ENCODE data around the gene S100PBP.

Gene S100PBP

GRCh38 chr1:32891241-32891570 lies 73.8 kb downstream of the S100PBP start:
- no peak for TF ChIP-seq CTCF (IDR thresholded peaks at IDR 0.05; ENCODE audit: low read depth, low read length)
- no peak overlapping the region for H3K4me3 ChIP-seq (ENCODE audit: low read depth, low read length)
- in situ Hi-C loops (cut with HindIII; ENCODE audit: low sequenced_read_pairs) = no loop called here
- no peak for DNase-seq (ENCODE audit: low read depth, low spot score)

GRCh38 chr1:32891630-32892029 lies 74.2 kb downstream of the S100PBP start:
- TF ChIP-seq CTCF (IDR thresholded peaks at IDR 0.05; ENCODE audit: low read depth, low read length) = no peak
- in situ Hi-C loops (cut with HindIII; ENCODE audit: low sequenced_read_pairs) = no loop called here
- no peak overlapping the region for H3K4me3 ChIP-seq (ENCODE audit: low read depth, low read length)
- no peak for DNase-seq (ENCODE audit: low read depth, low spot score)

GRCh38 chr1:32892368-32893197 lies 75.1 kb downstream of the S100PBP start:
- peak overlapping the region; percentile 42 for H3K4me3 ChIP-seq (ENCODE audit: low read depth, low read length)
- in situ Hi-C loops (cut with HindIII; ENCODE audit: low sequenced_read_pairs) = no loop called here
- no peak for DNase-seq (ENCODE audit: low read depth, low spot score)
- TF ChIP-seq CTCF (IDR thresholded peaks at IDR 0.05; ENCODE audit: low read depth, low read length) = peak; percentile 21

- in situ Hi-C loops (cut with HindIII; ENCODE audit: low sequenced_read_pairs) = no loop called here
- peak; percentile 31 for TF ChIP-seq CTCF (IDR thresholded peaks at IDR 0.05; ENCODE audit: low read depth, low read length)
- DNase-seq (ENCODE audit: low read depth, low spot score) = peak; percentile 12
- H3K4me3 ChIP-seq (ENCODE audit: low read depth, low read length) = peak overlapping the region; percentile 42
Measured at GRCh38 chr1:32893198-32894018, 76.0 kb downstream of the S100PBP start.

- no peak for TF ChIP-seq CTCF (IDR thresholded peaks at IDR 0.05; ENCODE audit: low read depth, low read length)
- in situ Hi-C loops (cut with HindIII; ENCODE audit: low sequenced_read_pairs) = no loop called here
- DNase-seq (ENCODE audit: low read depth, low spot score) = no peak
- no peak overlapping the region for H3K4me3 ChIP-seq (ENCODE audit: low read depth, low read length)
Measured at GRCh38 chr1:32894019-32894600, 76.7 kb downstream of the S100PBP start.

GRCh38 chr1:32894681-32895080 lies 77.2 kb downstream of the S100PBP start:
- in situ Hi-C loops (cut with HindIII; ENCODE audit: low sequenced_read_pairs) = no loop called here
- H3K4me3 ChIP-seq (ENCODE audit: low read depth, low read length) = no peak overlapping the region

More at GRCh38 chr1:32894681-32895080, 77.2 kb downstream of the S100PBP start:
- DNase-seq (ENCODE audit: low read depth, low spot score) = no peak
- no peak for TF ChIP-seq CTCF (IDR thresholded peaks at IDR 0.05; ENCODE audit: low read depth, low read length)

All from astrocyte of the spinal cord (primary cell).